Bronchial epithelial cell (primary cell): ENCODE measurements around the gene LMO7. TPM values are rescaled to one million over a fixed set of nuclear protein-coding genes. Genes with fewer than 3 reads are reported as not detected.
A peak's percentile ranks its signal among the peaks of the same experiment; 100 is the strongest.

ENCODE experiments used
- DNase-seq: peaks from one replicate; pipeline ENCODE4 v3.0.0-alpha.2; 2010; ENCODE audit warnings: low read depth
- FAIRE-seq: peaks from 2 replicates; lab custom pipeline; 2011; peaks lifted over from hg19 to GRCh38; lab: Jason Lieb, UNC
- H3K27me3 ChIP-seq: 2 replicates; pipeline ENCODE4 v1.5.1; 2011; ENCODE audit warnings: low read length; ENCODE audit not compliant: control insufficient read depth, insufficient read depth
- H3K36me3 ChIP-seq: 2 replicates; pipeline ENCODE4 v1.5.1; 2011; ENCODE audit warnings: low read length; ENCODE audit not compliant: control insufficient read depth, insufficient read depth
- H3K4me3 ChIP-seq: 2 replicates; pipeline ENCODE4 v1.5.1; 2011; ENCODE audit warnings: mild to moderate bottlenecking, low read depth, low read length, control low read depth
- CTCF ChIP-seq: IDR thresholded peaks from 2 replicates; pipeline ENCODE4 v1.5.1; 2011; ENCODE audit warnings: mild to moderate bottlenecking, moderate library complexity, low read length, control low read depth, inconsistent platforms; ENCODE audit not compliant: insufficient read depth, severe bottlenecking
- total RNA-seq: library from RNA; depleted of rRNA; stranded (reverse); fragments of >200 nt; gene quantifications from 2 replicates; pipeline ENCODE4 v1.2.1, GENCODE V29; 2014

LMO7 gene
- total RNA-seq, 1 donor from 2014 or later: 150 TPM

- FAIRE-seq (no peak), DNase-seq (no peak)
- no peak overlapping the region for H3K4me3 ChIP-seq
- no peaks in the 10 kb centered on the region for H3K36me3 ChIP-seq
- no peaks in the 10 kb centered on the region for H3K27me3 ChIP-seq
- no peak for TF ChIP-seq CTCF
Measured at GRCh38 chr13:75813323-75813722, 177.2 kb downstream of the LMO7 start.

GRCh38 chr13:75818179-75818967, 182.2 kb downstream of the LMO7 start:
- DNase-seq (no peak), FAIRE-seq (no peak)
- peaks cover 3% of the 10 kb centered on the region for H3K36me3 ChIP-seq
- H3K27me3 ChIP-seq: no peaks in the 10 kb centered on the region
- no peak for TF ChIP-seq CTCF
- no peak overlapping the region for H3K4me3 ChIP-seq

- DNase-seq (no peak), FAIRE-seq (no peak)
- TF ChIP-seq CTCF: no peak
- peaks cover 3% of the 10 kb centered on the region for H3K36me3 ChIP-seq
- H3K27me3 ChIP-seq: no peaks in the 10 kb centered on the region
- H3K4me3 ChIP-seq: no peak overlapping the region
Measured at GRCh38 chr13:75818968-75819225, 182.8 kb downstream of the LMO7 start.

- Histone ChIP-seq H3K4me3 (no peak overlapping the region), H3K36me3 (peaks cover 3% of the 10 kb centered on the region), H3K27me3 (no peaks in the 10 kb centered on the region)
- FAIRE-seq: no peak
- no peak for TF ChIP-seq CTCF
- peak; percentile 31 for DNase-seq
Measured at GRCh38 chr13:75825161-75825560, 189.0 kb downstream of the LMO7 start.

- FAIRE-seq (no peak), DNase-seq (no peak)
- TF ChIP-seq CTCF: no peak
- Histone ChIP-seq H3K27me3 (no peaks in the 10 kb centered on the region), H3K36me3 (peaks cover 3% of the 10 kb centered on the region), H3K4me3 (no peak overlapping the region)
Measured at GRCh38 chr13:75825594-75825993, 189.5 kb downstream of the LMO7 start.

- H3K4me3 ChIP-seq: no peak overlapping the region
- peaks cover under 1% of the 10 kb centered on the region for H3K36me3 ChIP-seq
- TF ChIP-seq CTCF: no peak
- DNase-seq (no peak), FAIRE-seq (peak; percentile 88)
- H3K27me3 ChIP-seq: no peaks in the 10 kb centered on the region
Measured at GRCh38 chr13:75826391-75826790, 190.3 kb downstream of the LMO7 start.
